Epithelial cell of esophagus (primary cell): ENCODE measurements around the gene PYDC1.

Experiments used
- DNase-seq: peaks from one replicate; pipeline ENCODE4 v3.0.0; 2010; ENCODE audit warnings: low read depth
- H3K4me3 ChIP-seq: 2 replicates; pipeline ENCODE4 v1.5.1; 2011; ENCODE audit warnings: mild to moderate bottlenecking, low read length, control low read depth
- TF ChIP-seq, protein P1 (sequence below): IDR thresholded peaks from 2 replicates; pipeline ENCODE4 v1.5.1; 2011; ENCODE audit warnings: low read depth, mild to moderate bottlenecking, low read length, control low read depth, inconsistent platforms; ENCODE audit not compliant: insufficient read depth; ENCODE audit errors: missing control alignments

Gene PYDC1

DNA sequence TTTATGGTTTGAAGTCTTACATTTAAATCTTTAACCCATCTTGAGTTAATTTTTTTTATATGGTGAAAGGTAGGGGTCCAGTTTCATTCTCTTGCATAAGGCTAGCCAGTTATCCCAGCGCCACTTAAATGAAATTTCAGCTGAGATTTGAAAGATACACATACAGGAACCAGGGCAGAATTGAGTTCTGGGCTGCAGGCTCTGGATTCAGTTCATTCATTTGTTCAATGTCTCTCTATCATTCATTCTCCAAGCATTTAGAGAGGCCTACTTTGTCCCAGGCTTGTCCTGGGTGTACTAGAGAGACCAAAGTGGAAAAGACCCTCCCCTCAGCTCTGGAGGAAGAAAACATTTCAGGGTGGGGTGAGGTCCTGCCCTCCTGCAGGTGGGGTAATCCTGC lies 3.6 kb downstream of the PYDC1 start:
- TF ChIP-seq, protein P1, sequence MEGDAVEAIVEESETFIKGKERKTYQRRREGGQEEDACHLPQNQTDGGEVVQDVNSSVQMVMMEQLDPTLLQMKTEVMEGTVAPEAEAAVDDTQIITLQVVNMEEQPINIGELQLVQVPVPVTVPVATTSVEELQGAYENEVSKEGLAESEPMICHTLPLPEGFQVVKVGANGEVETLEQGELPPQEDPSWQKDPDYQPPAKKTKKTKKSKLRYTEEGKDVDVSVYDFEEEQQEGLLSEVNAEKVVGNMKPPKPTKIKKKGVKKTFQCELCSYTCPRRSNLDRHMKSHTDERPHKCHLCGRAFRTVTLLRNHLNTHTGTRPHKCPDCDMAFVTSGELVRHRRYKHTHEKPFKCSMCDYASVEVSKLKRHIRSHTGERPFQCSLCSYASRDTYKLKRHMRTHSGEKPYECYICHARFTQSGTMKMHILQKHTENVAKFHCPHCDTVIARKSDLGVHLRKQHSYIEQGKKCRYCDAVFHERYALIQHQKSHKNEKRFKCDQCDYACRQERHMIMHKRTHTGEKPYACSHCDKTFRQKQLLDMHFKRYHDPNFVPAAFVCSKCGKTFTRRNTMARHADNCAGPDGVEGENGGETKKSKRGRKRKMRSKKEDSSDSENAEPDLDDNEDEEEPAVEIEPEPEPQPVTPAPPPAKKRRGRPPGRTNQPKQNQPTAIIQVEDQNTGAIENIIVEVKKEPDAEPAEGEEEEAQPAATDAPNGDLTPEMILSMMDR: no peak
- DNase-seq: no peak
- H3K4me3 ChIP-seq: no peak overlapping the region

DNA sequence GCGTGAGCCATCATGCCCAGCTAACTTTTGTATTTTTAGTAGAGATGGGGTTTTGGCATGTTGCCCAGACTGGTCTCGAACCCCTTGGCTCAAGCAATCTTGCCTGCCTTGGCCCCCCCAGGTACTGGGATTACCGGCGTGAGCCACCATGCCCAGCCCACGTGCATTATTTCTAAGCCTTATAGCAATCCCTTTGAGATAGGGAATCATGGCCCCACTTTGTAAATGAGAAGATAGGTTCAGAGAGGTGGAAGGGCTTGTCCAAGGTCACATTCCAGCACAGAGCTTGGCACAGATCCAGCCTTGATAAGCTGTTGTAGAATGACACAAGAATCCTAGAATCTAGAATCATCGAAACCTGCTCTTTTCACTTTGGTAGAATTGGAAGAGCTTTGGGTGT lies 10.2 kb downstream of the PYDC1 start:
- no peak for DNase-seq
- H3K4me3 ChIP-seq: no peak overlapping the region
- TF ChIP-seq, protein P1: no peak

DNA sequence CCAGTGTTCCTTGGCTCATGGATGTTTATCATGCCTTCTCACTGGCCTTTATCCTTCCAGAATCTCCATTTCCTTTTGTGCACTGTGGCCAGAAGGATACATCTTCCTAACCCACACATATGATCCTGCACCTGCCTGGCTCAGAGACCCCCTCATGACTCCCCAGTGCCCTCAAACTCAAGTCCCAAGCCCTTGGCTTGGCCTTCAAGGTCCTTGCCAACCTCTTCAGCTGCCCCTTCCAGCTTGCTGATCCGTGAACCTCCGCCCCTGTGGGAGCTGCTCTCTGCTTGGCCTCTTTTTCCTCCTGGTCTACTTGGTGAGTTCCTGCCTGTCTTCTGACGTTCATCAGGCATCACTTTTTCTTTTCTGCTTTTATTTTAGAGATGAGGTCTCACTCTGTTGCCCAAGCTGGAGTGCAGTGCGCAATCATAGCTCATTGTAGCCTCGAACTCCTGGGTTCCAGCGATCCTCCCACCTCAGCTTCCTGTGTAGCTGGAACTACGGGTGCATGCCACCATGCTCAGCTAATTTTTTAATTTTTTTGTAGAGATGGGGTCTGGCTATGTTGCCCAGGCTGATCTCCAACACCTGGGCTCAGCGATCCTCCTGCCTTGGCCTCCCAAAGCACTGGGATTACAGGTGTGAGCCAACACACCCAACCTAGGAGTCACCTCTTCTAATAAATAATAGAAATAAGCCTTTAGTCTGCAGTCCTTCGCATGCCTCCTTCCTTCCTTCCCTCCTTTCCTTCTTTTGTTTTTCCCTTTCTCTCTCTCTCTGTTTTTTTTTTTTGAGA lies 11.9 kb downstream of the PYDC1 start:
- no peak for DNase-seq
- H3K4me3 ChIP-seq: no peak overlapping the region

DNA sequence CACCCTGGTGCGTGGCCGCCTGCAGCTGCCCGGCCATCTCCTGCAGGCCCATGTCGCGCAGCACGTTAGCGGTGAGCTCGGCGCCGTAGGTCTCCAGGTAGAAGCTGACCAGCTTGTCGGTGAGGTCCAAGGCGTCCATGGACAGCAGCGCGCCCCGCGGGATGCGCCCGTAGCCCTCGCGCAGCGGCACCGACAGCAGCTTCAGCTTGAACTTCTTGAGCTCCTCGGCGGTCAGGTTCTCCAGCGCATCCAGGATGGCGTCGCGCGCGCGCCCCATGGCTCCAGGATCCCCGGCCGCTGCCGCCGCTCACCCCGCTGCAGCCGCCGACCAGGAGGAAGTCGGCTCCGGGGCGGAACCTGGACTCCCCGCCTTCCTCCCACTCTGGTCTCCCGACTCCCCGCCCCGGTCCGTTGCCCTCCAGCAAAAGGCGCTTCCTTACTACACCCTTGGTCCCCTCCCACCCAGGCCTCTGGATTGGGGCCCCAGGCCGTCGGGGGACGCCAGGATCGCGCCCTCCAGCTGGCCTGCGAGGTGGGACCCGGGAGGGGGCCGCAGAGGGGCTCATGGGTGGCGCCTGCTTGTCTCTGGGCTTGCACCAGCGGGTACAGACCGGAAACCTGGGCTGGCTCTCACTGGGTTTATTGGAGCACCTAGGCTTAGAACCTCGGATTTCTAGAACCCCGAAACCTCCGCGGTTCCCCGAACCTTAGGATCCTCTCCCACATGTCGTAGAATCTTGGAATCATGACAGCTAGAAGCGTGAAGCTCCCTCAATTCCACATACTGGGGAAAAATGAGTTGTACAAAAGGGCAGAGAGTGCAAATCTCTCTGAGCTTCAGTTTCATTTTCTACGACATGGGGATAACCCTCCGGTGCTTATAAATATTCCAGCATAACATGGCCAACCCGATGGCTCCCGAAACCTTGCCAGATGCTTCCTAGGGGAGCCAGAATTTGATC lies 14.2 kb downstream of the PYDC1 start, which contains the start of gene PYCARD:
Gene PYCARD, minus strand, starts transcription at position 347 of the 962 bp plus-strand sequence. Its CDS starts 70 bp downstream, at position 277.
- peak within 1 kb of the TSS; percentile 56 for H3K4me3 ChIP-seq
- DNase-seq: peak; percentile 49
- TF ChIP-seq, protein P1: no peak

More for the DNA sequence above, 11.9 kb downstream of the PYDC1 start:
- TF ChIP-seq, protein P1: no peak

DNA sequence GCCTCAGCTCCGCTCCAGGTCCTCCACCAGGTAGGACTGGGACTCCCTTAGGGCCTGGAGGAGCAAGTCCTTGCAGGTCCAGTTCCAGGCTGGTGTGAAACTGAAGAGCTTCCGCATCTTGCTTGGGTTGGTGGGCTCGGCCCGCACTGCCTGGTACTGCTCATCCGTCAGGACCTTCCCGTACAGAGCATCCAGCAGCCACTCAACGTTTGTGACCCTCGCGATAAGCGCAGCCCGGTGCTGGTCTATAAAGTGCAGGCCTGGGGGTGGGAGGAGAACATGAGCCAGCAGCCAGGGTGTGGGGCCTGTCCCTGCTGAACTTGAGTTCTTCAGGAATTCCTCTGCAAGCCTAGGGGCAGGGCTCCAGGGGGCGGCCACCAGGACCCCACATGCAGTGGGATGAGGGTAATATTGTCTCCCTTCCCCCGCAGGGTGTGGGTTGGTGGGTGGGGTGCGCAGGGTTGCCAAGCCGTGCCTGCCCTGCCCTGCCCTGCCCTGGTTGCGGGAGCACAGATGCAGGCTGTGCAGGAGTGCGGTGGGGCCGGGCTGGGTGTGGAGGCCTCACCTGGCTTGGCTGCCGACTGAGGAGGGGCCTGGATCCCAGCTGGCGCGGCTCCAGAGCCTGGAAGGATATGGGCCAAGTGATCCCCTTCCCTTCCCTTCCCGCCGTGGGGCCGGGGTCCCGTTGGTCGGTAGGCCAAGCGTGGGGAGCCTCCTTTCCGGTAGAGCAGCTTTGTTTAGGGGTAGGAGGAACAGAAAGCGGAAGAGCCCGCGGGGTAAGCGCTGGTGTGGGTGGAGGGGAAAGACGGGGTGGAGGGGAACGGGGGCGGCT lies 15.1 kb downstream of the PYDC1 start:
- TF ChIP-seq, protein P1: no peak
- peak overlapping the region; percentile 56 for H3K4me3 ChIP-seq
- DNase-seq: peak; percentile 58
